CD4-positive, alpha-beta T cell (primary cell): ENCODE measurements around the gene GALNT18. TPM values are rescaled to one million over a fixed set of nuclear protein-coding genes. Genes with fewer than 3 reads are reported as not detected.

Experiments
- ATAC-seq: fragments of 200-7000 bp; cut with Tn5 transposase; one replicate; pipeline ENCODE4 v1.10.0; 2022; ENCODE audit warnings: mild to moderate bottlenecking; ENCODE audit not compliant: poor library complexity
- CTCF ChIA-PET: fragments of 350-600 bp; sonication (Branson Sonifier 250); formaldehyde crosslinking; loops from one replicate; lab custom pipeline; 2021; ENCODE audit warnings: antibody characterized with exemption, inconsistent platforms; lab: Charles Lee
- POLR2A ChIA-PET: fragments of 350-600 bp; sonication (Branson Sonifier 250); formaldehyde crosslinking; loops from one replicate; lab custom pipeline; 2021; ENCODE audit warnings: antibody characterized with exemption, inconsistent platforms; lab: Charles Lee
- DNase-seq, 14 experiments: peaks; one replicate each; pipeline ENCODE4 v3.0.0-alpha.2; 2013 to 2020; ENCODE audit warnings: mixed read lengths in 2 of 14
- H3K27ac ChIP-seq, 2 donors: one replicate each; pipeline versions ENCODE4 v1.5.1 to v1.7.0; 2013; ENCODE audit warnings: low read length in 2 of 2, low read depth in 1 of 2, mild to moderate bottlenecking in 1 of 2
- H3K27me3 ChIP-seq, 2 experiments: 1 replicate in 1 of 2; 2 replicates in 1 of 2; pipeline versions ENCODE4 v1.6.1 to v1.7.0; 2013; ENCODE audit warnings: low read length in 2 of 2, control low read depth in 1 of 2, mild to moderate bottlenecking in 1 of 2, moderate library complexity in 1 of 2; ENCODE audit not compliant: insufficient read depth in 2 of 2, control insufficient read depth in 1 of 2
- H3K36me3 ChIP-seq: one replicate; pipeline ENCODE4 v1.6.1; 2013; ENCODE audit warnings: low read length, control low read depth; ENCODE audit not compliant: insufficient read depth
- H3K4me1 ChIP-seq: one replicate; pipeline ENCODE4 v1.6.1; 2013; ENCODE audit warnings: low read length, control low read depth; ENCODE audit not compliant: insufficient read depth
- H3K4me3 ChIP-seq: one replicate; pipeline ENCODE4 v1.5.1; 2013; ENCODE audit warnings: mild to moderate bottlenecking, low read length, moderate library complexity
- H3K9me3 ChIP-seq, 2 experiments: 1 replicate in 1 of 2; 2 replicates in 1 of 2; pipeline versions ENCODE4 v1.6.1 to v1.7.0; 2013; ENCODE audit warnings: low read length in 2 of 2, mild to moderate bottlenecking in 2 of 2, control low read depth in 1 of 2, moderate library complexity in 1 of 2; ENCODE audit not compliant: control insufficient read depth in 1 of 2, insufficient read depth in 1 of 2
- H3K27ac Mint-ChIP-seq: one replicate; pipeline ENCODE4 v1.8.0; 2020; ENCODE audit warnings: mixed read lengths
- H3K27me3 Mint-ChIP-seq: one replicate; pipeline ENCODE4 v1.8.0; 2021; ENCODE audit warnings: mixed read lengths
- H3K36me3 Mint-ChIP-seq: one replicate; pipeline ENCODE4 v1.8.0; 2021; ENCODE audit warnings: low read depth, mixed read lengths
- H3K4me1 Mint-ChIP-seq: one replicate; pipeline ENCODE4 v1.8.0; 2021; ENCODE audit warnings: low read depth, mixed read lengths
- H3K4me3 Mint-ChIP-seq: one replicate; pipeline ENCODE4 v1.8.0; 2020; ENCODE audit warnings: mild to moderate bottlenecking, mixed read lengths
- H3K9me3 Mint-ChIP-seq: one replicate; pipeline ENCODE4 v1.8.0; 2020; ENCODE audit warnings: mixed read lengths
- CTCF ChIP-seq: fragments of 200-600 bp; IDR thresholded peaks from one replicate; pipeline ENCODE4 v1.8.0; 2022; ENCODE audit warnings: antibody characterized with exemption, mild to moderate bottlenecking
- intact Hi-C, 2 experiments: fragments of 100-400 bp; cut with DNase I in 1 of 2; cut with micrococcal nuclease in 1 of 2; formaldehyde crosslinking; loops; one replicate each; pipeline versions ENCODE4 v1.15.1 to v1.9.0; 2023 to 2025; cut with DNase I, micrococcal nuclease
- total RNA-seq, 174 experiments: library from RNA in 2 of 174; stranded (reverse) in 2 of 174; gene quantifications; one replicate each; pipeline ENCODE4 v1.2.3 and lab custom pipeline; 2021 to 2026

The GALNT18 gene
- total RNA-seq, 2 experiments from 2014 or later: 0.08 TPM; not detected in 1

- Histone ChIP-seq H3K27me3 (no peaks in the 10 kb centered on the region), H3K27ac (no peak overlapping the region), H3K4me1 (no peaks in the 10 kb centered on the region), H3K36me3 (no peaks in the 10 kb centered on the region), H3K9me3 (no peaks in the 10 kb centered on the region), H3K4me3 (no peak overlapping the region)
- DNase-seq (no peak), ATAC-seq (no peak)
- H3K27me3 Mint-ChIP-seq: peaks cover 13% of the 10 kb centered on the region
- no peak overlapping the region for H3K4me3 Mint-ChIP-seq
- no peaks in the 10 kb centered on the region for H3K4me1 Mint-ChIP-seq
- no peaks in the 10 kb centered on the region for H3K9me3 Mint-ChIP-seq
- ChIA-PET CTCF (no interaction called here), POLR2A (no interaction called here)
- TF ChIP-seq CTCF: no peak
- intact Hi-C loops: loop anchor here in 1 of 2 experiments (10.0 kb wide), 2 partner anchors 58 to 468 kb away; no protein-coding TSS in a partner anchor
- no peak overlapping the region for H3K27ac Mint-ChIP-seq
- no peaks in the 10 kb centered on the region for H3K36me3 Mint-ChIP-seq
Observed at GRCh38 chr11:11262171-11262920, 359.5 kb downstream of the GALNT18 start.

GRCh38 chr11:11261629-11262028 is 360.2 kb downstream of the GALNT18 start:
- no peak for DNase-seq
- no peak overlapping the region for H3K27ac Mint-ChIP-seq
- no peak overlapping the region for H3K4me3 Mint-ChIP-seq
- ChIA-PET CTCF (no interaction called here), POLR2A (no interaction called here)
- Histone ChIP-seq H3K9me3 (no peaks in the 10 kb centered on the region), H3K4me1 (no peaks in the 10 kb centered on the region), H3K27ac (no peak overlapping the region), H3K36me3 (no peaks in the 10 kb centered on the region), H3K27me3 (no peaks in the 10 kb centered on the region), H3K4me3 (no peak overlapping the region)
- TF ChIP-seq CTCF: no peak
- intact Hi-C loops: loop anchor here in 1 of 2 experiments (10.0 kb wide), 2 partner anchors 57 to 467 kb away; no protein-coding TSS in a partner anchor
- ATAC-seq: no peak
- H3K4me1 Mint-ChIP-seq: no peaks in the 10 kb centered on the region
- H3K36me3 Mint-ChIP-seq: no peaks in the 10 kb centered on the region
- H3K9me3 Mint-ChIP-seq: no peaks in the 10 kb centered on the region
- peaks cover 13% of the 10 kb centered on the region for H3K27me3 Mint-ChIP-seq

- H3K27me3 Mint-ChIP-seq: peaks cover 13% of the 10 kb centered on the region
Observed at GRCh38 chr11:11260903-11261302, 360.9 kb downstream of the GALNT18 start.

More at GRCh38 chr11:11260903-11261302, 360.9 kb downstream of the GALNT18 start:
- H3K9me3 ChIP-seq: no peaks in the 10 kb centered on the region
- Mint-ChIP-seq H3K9me3 (no peaks in the 10 kb centered on the region), H3K36me3 (no peaks in the 10 kb centered on the region), H3K27ac (no peak overlapping the region), H3K4me1 (no peaks in the 10 kb centered on the region), H3K4me3 (no peak overlapping the region)
- intact Hi-C loops: loop anchor here in 1 of 2 experiments (10.0 kb wide), 2 partner anchors 56 to 466 kb away; no protein-coding TSS in a partner anchor
- no peak for DNase-seq
- H3K36me3 ChIP-seq: no peaks in the 10 kb centered on the region
- no peak overlapping the region for H3K4me3 ChIP-seq
- TF ChIP-seq CTCF: no peak
- ChIA-PET POLR2A (no interaction called here), CTCF (no interaction called here)
- H3K27ac ChIP-seq: no peak overlapping the region
- H3K4me1 ChIP-seq: no peaks in the 10 kb centered on the region
- no peak for ATAC-seq
- no peaks in the 10 kb centered on the region for H3K27me3 ChIP-seq
